Measurements from ENCODE around the gene ADCY9.

DNA sequence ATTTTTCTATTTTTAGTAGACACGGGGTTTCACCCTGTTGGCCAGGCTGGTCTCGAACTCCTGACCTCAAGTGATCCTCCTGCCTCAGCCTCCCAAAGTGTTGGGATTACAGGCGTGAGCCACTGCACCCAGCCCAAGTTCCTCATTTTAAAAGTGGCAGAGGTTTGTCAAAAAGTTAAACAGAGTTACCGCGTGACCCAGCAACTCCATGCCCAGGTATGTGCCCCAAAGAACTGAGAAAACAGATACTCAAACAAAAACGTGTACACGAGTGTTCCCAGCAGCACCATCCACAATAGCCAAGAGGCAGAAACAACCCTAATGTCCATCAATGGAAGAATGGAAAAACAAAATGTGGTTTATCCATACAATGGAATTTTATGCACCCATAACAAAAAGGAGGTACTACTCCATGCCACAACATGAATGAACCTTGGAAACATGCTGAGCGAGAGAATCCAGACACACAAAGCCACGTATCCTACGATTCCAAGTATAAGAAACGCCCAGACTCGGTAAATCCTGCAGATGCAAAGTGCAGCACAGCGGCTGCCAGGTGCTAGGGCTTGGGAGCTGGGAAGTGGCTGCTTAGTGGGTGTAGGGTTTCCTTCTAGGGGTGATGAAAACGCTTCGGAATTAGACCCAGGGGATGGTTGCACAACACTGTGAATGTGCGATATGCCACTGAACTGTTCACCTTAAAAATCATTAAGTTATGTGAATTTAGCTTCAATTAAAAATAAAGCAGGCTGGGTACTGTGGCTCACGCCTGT lies 24.8 kb downstream of the ADCY9 start:
- TF ChIP-seq CTCF (tag by site-specific recombination; IDR thresholded peaks at IDR 0.05) (no peak), ZNF521 (tag by site-specific recombination; IDR thresholded peaks at IDR 0.05) (no peak), ZNF274 (IDR thresholded peaks at IDR 0.05; ENCODE audit: low read length) (no peak), ZNF274 (tag by site-specific recombination; IDR thresholded peaks at IDR 0.05; ENCODE audit: borderline replicate concordance) (no peak), SCRT1 (tag by site-specific recombination; IDR thresholded peaks at IDR 0.05; ENCODE audit: borderline replicate concordance) (no peak), ELK4 (IDR thresholded peaks at IDR 0.05; ENCODE audit: borderline replicate concordance, low read depth, low read length) (no peak)
- TF ChIP-seq, protein P1, sequence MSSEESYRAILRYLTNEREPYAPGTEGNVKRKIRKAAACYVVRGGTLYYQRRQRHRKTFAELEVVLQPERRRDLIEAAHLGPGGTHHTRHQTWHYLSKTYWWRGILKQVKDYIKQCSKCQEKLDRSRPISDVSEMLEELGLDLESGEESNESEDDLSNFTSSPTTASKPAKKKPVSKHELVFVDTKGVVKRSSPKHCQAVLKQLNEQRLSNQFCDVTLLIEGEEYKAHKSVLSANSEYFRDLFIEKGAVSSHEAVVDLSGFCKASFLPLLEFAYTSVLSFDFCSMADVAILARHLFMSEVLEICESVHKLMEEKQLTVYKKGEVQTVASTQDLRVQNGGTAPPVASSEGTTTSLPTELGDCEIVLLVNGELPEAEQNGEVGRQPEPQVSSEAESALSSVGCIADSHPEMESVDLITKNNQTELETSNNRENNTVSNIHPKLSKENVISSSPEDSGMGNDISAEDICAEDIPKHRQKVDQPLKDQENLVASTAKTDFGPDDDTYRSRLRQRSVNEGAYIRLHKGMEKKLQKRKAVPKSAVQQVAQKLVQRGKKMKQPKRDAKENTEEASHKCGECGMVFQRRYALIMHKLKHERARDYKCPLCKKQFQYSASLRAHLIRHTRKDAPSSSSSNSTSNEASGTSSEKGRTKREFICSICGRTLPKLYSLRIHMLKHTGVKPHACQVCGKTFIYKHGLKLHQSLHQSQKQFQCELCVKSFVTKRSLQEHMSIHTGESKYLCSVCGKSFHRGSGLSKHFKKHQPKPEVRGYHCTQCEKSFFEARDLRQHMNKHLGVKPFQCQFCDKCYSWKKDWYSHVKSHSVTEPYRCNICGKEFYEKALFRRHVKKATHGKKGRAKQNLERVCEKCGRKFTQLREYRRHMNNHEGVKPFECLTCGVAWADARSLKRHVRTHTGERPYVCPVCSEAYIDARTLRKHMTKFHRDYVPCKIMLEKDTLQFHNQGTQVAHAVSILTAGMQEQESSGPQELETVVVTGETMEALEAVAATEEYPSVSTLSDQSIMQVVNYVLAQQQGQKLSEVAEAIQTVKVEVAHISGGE (tag by site-specific recombination; conservative IDR thresholded peaks at IDR 0.05; ENCODE audit: low read depth), result no peak
